H9 (cell line): Measurements from ENCODE around the gene RUNX2. TPM values are rescaled to one million over a fixed set of nuclear protein-coding genes. Genes with fewer than 3 reads are reported as not detected.

Source experiments
- DNase-seq: peaks from one replicate; pipeline ENCODE4 v3.0.0-alpha.2; 2017
- H2AFZ ChIP-seq: one replicate; pipeline ENCODE4 v1.6.1; 2013; ENCODE audit warnings: mild to moderate bottlenecking, low read length, control low read depth, moderate library complexity
- H2AK5ac ChIP-seq: 2 replicates; pipeline ENCODE4 v1.6.1; 2013; ENCODE audit warnings: low read length, control low read depth, mixed read lengths; ENCODE audit not compliant: insufficient read length
- H2BK120ac ChIP-seq: one replicate; pipeline ENCODE4 v1.6.1; 2013; ENCODE audit warnings: low read depth, mild to moderate bottlenecking, low read length, control low read depth, inconsistent platforms; ENCODE audit not compliant: poor library complexity, severe bottlenecking
- H2BK12ac ChIP-seq: 2 replicates; pipeline ENCODE4 v1.6.1; 2013; ENCODE audit warnings: low read length, control low read depth, mixed read lengths, low read depth; ENCODE audit not compliant: insufficient read length
- H2BK15ac ChIP-seq: 2 replicates; pipeline ENCODE4 v1.6.1; 2013; ENCODE audit warnings: low read depth, low read length, control low read depth
- H2BK20ac ChIP-seq: one replicate; pipeline ENCODE4 v1.6.1; 2013; ENCODE audit warnings: low read depth, mild to moderate bottlenecking, low read length, control low read depth, inconsistent platforms; ENCODE audit not compliant: poor library complexity, severe bottlenecking
- H2BK5ac ChIP-seq: 2 replicates; pipeline ENCODE4 v1.6.1; 2013; ENCODE audit warnings: low read length, control low read depth, mixed read lengths; ENCODE audit not compliant: insufficient read length
- H3K14ac ChIP-seq: 2 replicates; pipeline ENCODE4 v1.6.1; 2013; ENCODE audit warnings: low read length, control low read depth; ENCODE audit not compliant: insufficient read depth
- H3K18ac ChIP-seq: 2 replicates; pipeline ENCODE4 v1.6.1; 2013; ENCODE audit warnings: low read depth, mild to moderate bottlenecking, mixed read lengths, low read length, control low read depth; ENCODE audit not compliant: insufficient read length
- H3K23ac ChIP-seq: 2 replicates; pipeline ENCODE4 v1.6.1; 2013; ENCODE audit warnings: low read length, control low read depth, mixed read lengths, low read depth; ENCODE audit not compliant: insufficient read length
- H3K23me2 ChIP-seq: 2 replicates; pipeline ENCODE4 v1.6.1; 2013; ENCODE audit warnings: low read depth, mild to moderate bottlenecking, mixed read lengths, low read length, control low read depth; ENCODE audit not compliant: insufficient read length, poor library complexity, severe bottlenecking
- H3K27ac ChIP-seq: 2 replicates; pipeline ENCODE4 v1.5.1; 2013; ENCODE audit warnings: low read length, control low read depth, mixed read lengths, low read depth; ENCODE audit not compliant: insufficient read length
- H3K27me3 ChIP-seq: 2 replicates; pipeline ENCODE4 v1.6.1; 2013; ENCODE audit warnings: low read length, control low read depth, inconsistent platforms; ENCODE audit not compliant: insufficient read depth
- H3K4ac ChIP-seq: 2 replicates; pipeline ENCODE4 v1.6.1; 2013; ENCODE audit warnings: low read depth, mild to moderate bottlenecking, control low read depth, inconsistent platforms, low read length, moderate library complexity
- H3K4me1 ChIP-seq: 2 replicates; pipeline ENCODE4 v1.6.1; 2013; ENCODE audit warnings: low read length, control low read depth, inconsistent platforms; ENCODE audit not compliant: insufficient read depth
- H3K4me2 ChIP-seq: 2 replicates; pipeline ENCODE4 v1.6.1; 2013; ENCODE audit warnings: low read length, control low read depth, mixed read lengths; ENCODE audit not compliant: insufficient read length, insufficient read depth
- H3K56ac ChIP-seq: 2 replicates; pipeline ENCODE4 v1.6.1; 2013; ENCODE audit warnings: low read depth, mild to moderate bottlenecking, mixed read lengths, low read length, control low read depth; ENCODE audit not compliant: insufficient read length
- H3K79me1 ChIP-seq: 2 replicates; pipeline ENCODE4 v1.6.1; 2013; ENCODE audit warnings: low read depth, mild to moderate bottlenecking, moderate library complexity, low read length, control low read depth, inconsistent platforms; ENCODE audit not compliant: insufficient read depth, poor library complexity, severe bottlenecking
- H3K79me2 ChIP-seq: 2 replicates; pipeline ENCODE4 v1.6.1; 2013; ENCODE audit warnings: low read length, control low read depth, inconsistent platforms; ENCODE audit not compliant: insufficient read depth
- H3K9ac ChIP-seq: 2 replicates; pipeline ENCODE4 v1.6.1; 2013; ENCODE audit warnings: low read length, control low read depth, mixed read lengths; ENCODE audit not compliant: insufficient read length; ENCODE audit errors: extremely low read depth
- H3K9me3 ChIP-seq: one replicate; pipeline ENCODE4 v1.6.1; 2013; ENCODE audit warnings: low read depth, low read length, inconsistent platforms; ENCODE audit not compliant: control insufficient read depth
- H3T11ph ChIP-seq: one replicate; pipeline ENCODE4 v1.6.1; 2013; ENCODE audit warnings: mild to moderate bottlenecking, low read length, control low read depth, inconsistent platforms
- H4K20me1 ChIP-seq: one replicate; pipeline ENCODE4 v1.6.1; 2013; ENCODE audit not compliant: control insufficient read depth, insufficient read length, insufficient read depth
- H4K5ac ChIP-seq: 2 replicates; pipeline ENCODE4 v1.6.1; 2013; ENCODE audit warnings: low read depth, mild to moderate bottlenecking, mixed read lengths, low read length, control low read depth; ENCODE audit not compliant: insufficient read length
- H4K8ac ChIP-seq: replicated peaks from 2 replicates; pipeline ENCODE4 v1.6.1; 2013; ENCODE audit warnings: low read length, control low read depth, mixed read lengths, low read depth; ENCODE audit not compliant: insufficient read length
- H4K91ac ChIP-seq: 2 replicates; pipeline ENCODE4 v1.6.1; 2013; ENCODE audit warnings: low read depth, mild to moderate bottlenecking, moderate library complexity, mixed read lengths, low read length, control low read depth; ENCODE audit not compliant: insufficient read length
- H3K27ac Mint-ChIP-seq, 3 experiments: 2 replicates in 2 of 3; 3 replicates in 1 of 3; pipeline ENCODE4 v1.8.0; 2020 to 2021; ENCODE audit warnings: mixed read lengths in 3 of 3, mild to moderate bottlenecking in 1 of 3, moderate library complexity in 1 of 3
- H3K27me3 Mint-ChIP-seq: 2 replicates; pipeline ENCODE4 v1.8.0; 2021; ENCODE audit warnings: low read depth, mild to moderate bottlenecking, moderate library complexity, mixed read lengths
- H3K36me3 Mint-ChIP-seq, 3 experiments: 2 replicates in 2 of 3; 3 replicates in 1 of 3; pipeline ENCODE4 v1.8.0; 2020 to 2021; ENCODE audit warnings: low read depth in 3 of 3, mixed read lengths in 3 of 3; ENCODE audit not compliant: insufficient read depth in 1 of 3
- H3K4me1 Mint-ChIP-seq, 2 experiments: 2 replicates each; pipeline ENCODE4 v1.8.0; 2020; ENCODE audit warnings: mixed read lengths in 2 of 2
- H3K4me3 Mint-ChIP-seq, 2 experiments: 2 replicates in 1 of 2; 3 replicates in 1 of 2; pipeline ENCODE4 v1.8.0; 2020 to 2021; ENCODE audit warnings: mild to moderate bottlenecking in 2 of 2, mixed read lengths in 2 of 2, moderate library complexity in 1 of 2
- H3K9me3 Mint-ChIP-seq, 2 experiments: 2 replicates in 1 of 2; 3 replicates in 1 of 2; pipeline ENCODE4 v1.8.0; 2020; ENCODE audit warnings: mild to moderate bottlenecking in 2 of 2, mixed read lengths in 2 of 2, moderate library complexity in 1 of 2
- total RNA-seq: library from RNA; stranded (reverse); gene quantifications from 2 replicates; pipeline ENCODE4 v1.2.1, GENCODE V29; 2021
- TF ChIP-seq, protein P1 (sequence below): fragments of 200-600 bp; sonication (generic); conservative IDR thresholded peaks from 3 replicates; pipeline ENCODE4 v1.8.0; 2021; ENCODE audit warnings: antibody characterized with exemption, mild to moderate bottlenecking

Gene RUNX2
- total RNA-seq, 1 experiment from 2014 or later: 0.15 TPM

DNA sequence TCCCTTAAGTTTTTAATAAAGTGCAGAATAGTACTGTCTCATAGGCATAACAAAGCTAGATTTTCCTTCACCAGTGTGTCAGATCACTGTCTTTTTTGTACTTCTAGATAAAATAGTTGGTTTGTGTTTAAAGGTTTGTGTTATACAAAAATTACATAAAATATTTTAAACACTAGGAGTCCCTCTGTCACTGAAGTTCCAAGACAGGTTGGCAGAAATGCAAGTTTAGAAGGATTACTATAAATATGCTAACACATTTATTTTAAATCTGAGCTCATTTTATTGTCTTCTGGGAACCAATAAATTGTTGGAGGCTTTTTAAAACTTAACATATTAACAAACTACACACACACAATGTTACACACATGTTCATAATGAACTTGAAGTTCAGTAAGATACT lies 30.8 kb upstream of the RUNX2 start:
- Mint-ChIP-seq H3K27ac (no peak overlapping the region), H3K27me3 (no peaks in the 10 kb centered on the region), H3K4me1 (peaks cover 9 to 19% of the 10 kb centered on the region in 2 experiments), H3K9me3 (peaks cover 5 to 9% of the 10 kb centered on the region in 2 experiments; a peak in 3 of 5 replicates), H3K36me3 (peaks cover 0 to 14% (median 11%) of the 10 kb centered on the region in 3 experiments; a peak in 6 of 7 replicates), H3K4me3 (no peak overlapping the region)
- no peak overlapping the region for H4K5ac ChIP-seq
- no peaks in the 10 kb centered on the region for H3K4me1 ChIP-seq
- no peak overlapping the region for H2BK15ac ChIP-seq
- no peak overlapping the region for H3K9ac ChIP-seq
- H3K18ac ChIP-seq: no peak overlapping the region
- no peak overlapping the region for H3K27ac ChIP-seq
- DNase-seq: no peak
- no peaks in the 10 kb centered on the region for H3K9me3 ChIP-seq
- H3K27me3 ChIP-seq: no peaks in the 10 kb centered on the region
- H3K79me2 ChIP-seq: no peaks in the 10 kb centered on the region
- no peak overlapping the region for H2BK120ac ChIP-seq
- no peak overlapping the region for H3K4ac ChIP-seq
- no peaks in the 10 kb centered on the region for H3K23me2 ChIP-seq
- no peaks in the 10 kb centered on the region for H3K79me1 ChIP-seq
- H3K14ac ChIP-seq: no peak overlapping the region
- H3K23ac ChIP-seq: no peak overlapping the region
- H2BK20ac ChIP-seq: no peak overlapping the region
- H4K8ac ChIP-seq: no peak overlapping the region
- H3K56ac ChIP-seq: no peak overlapping the region
- no peak overlapping the region for H3K4me2 ChIP-seq
- H2BK5ac ChIP-seq: no peak overlapping the region
- no peak overlapping the region for H3T11ph ChIP-seq
- H2BK12ac ChIP-seq: no peak overlapping the region
- no peak overlapping the region for H2AFZ ChIP-seq
- H4K91ac ChIP-seq: no peak overlapping the region
- TF ChIP-seq, protein P1, sequence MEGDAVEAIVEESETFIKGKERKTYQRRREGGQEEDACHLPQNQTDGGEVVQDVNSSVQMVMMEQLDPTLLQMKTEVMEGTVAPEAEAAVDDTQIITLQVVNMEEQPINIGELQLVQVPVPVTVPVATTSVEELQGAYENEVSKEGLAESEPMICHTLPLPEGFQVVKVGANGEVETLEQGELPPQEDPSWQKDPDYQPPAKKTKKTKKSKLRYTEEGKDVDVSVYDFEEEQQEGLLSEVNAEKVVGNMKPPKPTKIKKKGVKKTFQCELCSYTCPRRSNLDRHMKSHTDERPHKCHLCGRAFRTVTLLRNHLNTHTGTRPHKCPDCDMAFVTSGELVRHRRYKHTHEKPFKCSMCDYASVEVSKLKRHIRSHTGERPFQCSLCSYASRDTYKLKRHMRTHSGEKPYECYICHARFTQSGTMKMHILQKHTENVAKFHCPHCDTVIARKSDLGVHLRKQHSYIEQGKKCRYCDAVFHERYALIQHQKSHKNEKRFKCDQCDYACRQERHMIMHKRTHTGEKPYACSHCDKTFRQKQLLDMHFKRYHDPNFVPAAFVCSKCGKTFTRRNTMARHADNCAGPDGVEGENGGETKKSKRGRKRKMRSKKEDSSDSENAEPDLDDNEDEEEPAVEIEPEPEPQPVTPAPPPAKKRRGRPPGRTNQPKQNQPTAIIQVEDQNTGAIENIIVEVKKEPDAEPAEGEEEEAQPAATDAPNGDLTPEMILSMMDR: no peak
- H2AK5ac ChIP-seq: no peak overlapping the region
- H4K20me1 ChIP-seq: no peaks in the 10 kb centered on the region
